ENCODE data around the gene TARP.

TARP gene

GRCh38 chr7:38310591-38311101 lies 37.2 kb upstream of the TARP start:
- no peaks in the 10 kb centered on the region for H3K79me2 ChIP-seq (ENCODE audit: insufficient read depth, low read length)
- BruUV-seq (replicated peaks), result no TSS peak
- no peaks in the 10 kb centered on the region for H3K9me3 ChIP-seq (ENCODE audit: control insufficient read depth in 1 of 2, insufficient read depth in 1 of 2, low read depth in 1 of 2, low read length in 2 of 2)
- ChIA-PET CTCF (no interaction called here), RAD21 (ENCODE audit: low non-redundant PET in 1 of 2, low total read pairs in 2 of 2, uncharacterized antibody in 2 of 2, unreplicated experiment in 2 of 2) (no interaction called here), POLR2A (no interaction called here)
- H3K4me1 ChIP-seq (ENCODE audit: control insufficient read depth in 1 of 2, insufficient read depth in 2 of 2, low read length in 2 of 2), result no peaks in the 10 kb centered on the region
- no peak overlapping the region for H3K9ac ChIP-seq (ENCODE audit: low read length)
- no peak overlapping the region for H3K4me3 ChIP-seq (replicated peaks in 1 of 2; ENCODE audit: low read depth in 1 of 2, low read length in 2 of 2)
- intact Hi-C loops (cut with micrococcal nuclease), result no loop called here
- no peak for ATAC-seq
- no peak overlapping the region for H3K4me2 ChIP-seq (ENCODE audit: low read length)
- H3K27ac ChIP-seq (ENCODE audit: low read depth, low read length), result no peak overlapping the region
- H3K9me2 ChIP-seq (ENCODE audit: insufficient read depth), result no peaks in the 10 kb centered on the region
- no peak for TF ChIP-seq ATF3 (IDR thresholded peaks at IDR 0.05)
- TF ChIP-seq POLR2A (IDR thresholded peaks at IDR 0.05; ENCODE audit: borderline replicate concordance, extremely low read depth, insufficient read depth, insufficient read length), result no peak
- no peak for TF ChIP-seq SRF (IDR thresholded peaks at IDR 0.05; ENCODE audit: low read depth)
- no peak for TF ChIP-seq SIN3A (IDR thresholded peaks at IDR 0.05; ENCODE audit: low read depth)
- no peak for TF ChIP-seq EZH2 (IDR thresholded peaks at IDR 0.05)
- no peak for TF ChIP-seq CEBPB (IDR thresholded peaks at IDR 0.05; ENCODE audit: low read depth)
- TF ChIP-seq TCF7L2 (IDR thresholded peaks at IDR 0.05; ENCODE audit: borderline replicate concordance, extremely low read depth, insufficient read depth, insufficient read length), result no peak
- TF ChIP-seq ELF1 (IDR thresholded peaks at IDR 0.05; ENCODE audit: borderline replicate concordance, low read depth), result no peak
- no peak for TF ChIP-seq FOSL1 (IDR thresholded peaks at IDR 0.05; ENCODE audit: low read depth)
- no peak for TF ChIP-seq CTCF (IDR thresholded peaks at IDR 0.05 in 2 of 3, conservative IDR thresholded peaks at IDR 0.05 in 1 of 3; ENCODE audit: borderline replicate concordance in 1 of 3, insufficient read depth in 1 of 3, low read depth in 2 of 3, low read length in 2 of 3)
- TF ChIP-seq REST (IDR thresholded peaks at IDR 0.05; ENCODE audit: low read depth), result no peak
- TF ChIP-seq ZNF274 (IDR thresholded peaks at IDR 0.05; ENCODE audit: low read depth, low read length), result no peak
- no peak for TF ChIP-seq EGR1 (IDR thresholded peaks at IDR 0.05; ENCODE audit: low read depth)
- no peak for TF ChIP-seq RAD21 (IDR thresholded peaks at IDR 0.05; ENCODE audit: low read depth)
- no peak for TF ChIP-seq ZFX (IDR thresholded peaks at IDR 0.05)
- no peak for TF ChIP-seq JUND (IDR thresholded peaks at IDR 0.05)
- TF ChIP-seq EZH2phosphoT487 (IDR thresholded peaks at IDR 0.05; ENCODE audit: borderline replicate concordance), result no peak
- no peak for TF ChIP-seq ZBTB33 (IDR thresholded peaks at IDR 0.05; ENCODE audit: extremely low read depth, insufficient replicate concordance, low read length)
- TF ChIP-seq SP1 (IDR thresholded peaks at IDR 0.05; ENCODE audit: low read depth), result no peak
- TF ChIP-seq POLR2AphosphoS5 (IDR thresholded peaks at IDR 0.05; ENCODE audit: low read depth, low read length), result no peak
- DNase-seq (ENCODE audit: low read depth, low spot score), result no peak
- H2AFZ ChIP-seq (ENCODE audit: low read depth, low read length, poor library complexity, severe bottlenecking), result no peak overlapping the region
- no peaks in the 10 kb centered on the region for H4K20me1 ChIP-seq (ENCODE audit: insufficient read depth)
- H3K36me3 ChIP-seq (ENCODE audit: control insufficient read depth in 1 of 2, insufficient read depth in 2 of 2, low read length in 2 of 2), result no peaks in the 10 kb centered on the region
- peaks cover 26% of the 10 kb centered on the region; the same call in 1 of the 2 replicates for H3K27me3 ChIP-seq (ENCODE audit: insufficient read depth, low read length)
